IMR-90 (cell line): Measurements from ENCODE around the gene DNAJC30. TPM values are rescaled to one million over a fixed set of nuclear protein-coding genes. Genes with fewer than 3 reads are reported as not detected.
A peak's percentile ranks its signal among the peaks of the same experiment; 100 is the strongest.

Experiments used
- ATAC-seq: fragments of 200-7000 bp; cut with Tn5 transposase; 2 replicates; pipeline ENCODE4 v1.9.1; 2020; ENCODE audit warnings: low read depth, mild to moderate bottlenecking, moderate library complexity
- BruUV-seq: library from RNA; stranded (reverse); fragments of 400-500 nt; replicated peaks from 2 replicates; lab custom pipeline; 2021; lab: Mats Ljungman, UMichigan
- CTCF ChIA-PET: fragments of 300-600 bp; formaldehyde crosslinking; extraction: SDS; loops from one replicate; lab custom pipeline; 2021; ENCODE audit warnings: antibody characterized with exemption; lab: Yijun Ruan, JAX
- POLR2A ChIA-PET: fragments of 300-600 bp; sonication (Branson Sonifier 250); formaldehyde crosslinking; loops from one replicate; lab custom pipeline; 2022; ENCODE audit warnings: antibody characterized with exemption; ENCODE audit not compliant: unreplicated experiment; lab: Charles Lee
- DNase-seq: peaks from one replicate; pipeline ENCODE4 v3.0.0; 2013
- H2AFZ ChIP-seq: replicated peaks from 2 replicates; pipeline ENCODE3; 2013; ENCODE audit warnings: low read length, mild to moderate bottlenecking; ENCODE audit not compliant: poor library complexity
- H2AK5ac ChIP-seq: 2 replicates; pipeline ENCODE4 v1.6.1; 2013; ENCODE audit warnings: low read depth, low read length, inconsistent platforms
- H2AK9ac ChIP-seq: replicated peaks from 2 replicates; pipeline ENCODE3; 2013; ENCODE audit warnings: mild to moderate bottlenecking, low read depth, low read length, moderate library complexity; ENCODE audit not compliant: poor library complexity
- H2BK120ac ChIP-seq: 2 replicates; pipeline ENCODE4 v1.6.1; 2013; ENCODE audit warnings: low read depth, low read length, inconsistent platforms
- H2BK15ac ChIP-seq: 3 replicates; pipeline ENCODE4 v1.6.1; 2013; ENCODE audit warnings: low read depth, low read length, inconsistent platforms
- H2BK20ac ChIP-seq: 2 replicates; pipeline ENCODE4 v1.6.1; 2013; ENCODE audit warnings: low read depth, mild to moderate bottlenecking, inconsistent platforms, low read length, moderate library complexity
- H2BK5ac ChIP-seq: 2 replicates; pipeline ENCODE4 v1.6.1; 2013; ENCODE audit warnings: mild to moderate bottlenecking, low read depth, low read length, inconsistent platforms; ENCODE audit not compliant: poor library complexity, severe bottlenecking
- H3K14ac ChIP-seq: replicated peaks from 2 replicates; pipeline ENCODE4 v1.6.1; 2013; ENCODE audit warnings: low read depth, low read length, inconsistent platforms
- H3K18ac ChIP-seq: 2 replicates; pipeline ENCODE4 v1.6.1; 2013; ENCODE audit warnings: low read depth, low read length, control low read depth
- H3K23ac ChIP-seq: 2 replicates; pipeline ENCODE4 v1.6.1; 2013; ENCODE audit warnings: low read depth, low read length, inconsistent platforms
- H3K27ac ChIP-seq: 2 replicates; pipeline ENCODE4 v1.5.1; 2013; ENCODE audit warnings: mild to moderate bottlenecking, control low read depth, low read length; ENCODE audit not compliant: insufficient read depth
- H3K27me3 ChIP-seq: 2 replicates; pipeline ENCODE4 v1.6.1; 2013; ENCODE audit warnings: low read length; ENCODE audit not compliant: control insufficient read depth, insufficient read depth
- H3K36me3 ChIP-seq: 2 replicates; pipeline ENCODE4 v1.6.1; 2013; ENCODE audit warnings: low read length, mixed read lengths; ENCODE audit not compliant: control insufficient read depth, insufficient read depth
- H3K4ac ChIP-seq: 2 replicates; pipeline ENCODE4 v1.6.1; 2013; ENCODE audit warnings: low read depth, low read length, inconsistent platforms
- H3K4me1 ChIP-seq: 2 replicates; pipeline ENCODE4 v1.6.1; 2013; ENCODE audit warnings: low read length, mixed read lengths; ENCODE audit not compliant: control insufficient read depth, insufficient read depth
- H3K4me2 ChIP-seq: 2 replicates; pipeline ENCODE4 v1.6.1; 2013; ENCODE audit warnings: low read depth, mild to moderate bottlenecking, control low read depth, low read length, moderate library complexity
- H3K4me3 ChIP-seq: 2 replicates; pipeline ENCODE4 v1.5.1; 2013; ENCODE audit warnings: low read depth, mild to moderate bottlenecking, control low read depth, low read length, moderate library complexity; ENCODE audit not compliant: insufficient read depth
- H3K56ac ChIP-seq: 2 replicates; pipeline ENCODE4 v1.6.1; 2013; ENCODE audit warnings: low read length, inconsistent platforms; ENCODE audit not compliant: insufficient read depth; ENCODE audit errors: extremely low read depth
- H3K79me1 ChIP-seq, 2 experiments: 2 replicates each; pipeline ENCODE4 v1.6.1; 2013; ENCODE audit warnings: low read length in 2 of 2, inconsistent platforms in 1 of 2, low read depth in 1 of 2
- H3K9ac ChIP-seq: 2 replicates; pipeline ENCODE4 v1.6.1; 2013; ENCODE audit warnings: low read depth, low read length, control low read depth
- H3K9me1 ChIP-seq: 2 replicates; pipeline ENCODE4 v1.6.1; 2013; ENCODE audit warnings: low read length, inconsistent platforms; ENCODE audit not compliant: insufficient read depth
- H3K9me3 ChIP-seq: 2 replicates; pipeline ENCODE4 v1.6.1; 2013; ENCODE audit warnings: low read length; ENCODE audit not compliant: control insufficient read depth, insufficient read depth
- H4K20me1 ChIP-seq: 2 replicates; pipeline ENCODE4 v1.6.1; 2013; ENCODE audit warnings: low read length, inconsistent platforms; ENCODE audit not compliant: insufficient read depth
- H4K5ac ChIP-seq: 2 replicates; pipeline ENCODE4 v1.6.1; 2013; ENCODE audit warnings: mild to moderate bottlenecking, low read depth, low read length, control low read depth
- H4K8ac ChIP-seq, 2 experiments: 2 replicates each; pipeline ENCODE4 v1.6.1; 2013; ENCODE audit warnings: low read depth in 2 of 2, low read length in 2 of 2, control low read depth in 1 of 2, inconsistent platforms in 1 of 2
- H4K91ac ChIP-seq: 2 replicates; pipeline ENCODE4 v1.6.1; 2013; ENCODE audit warnings: low read depth, low read length, inconsistent platforms; ENCODE audit not compliant: insufficient read depth
- CHD1 ChIP-seq: IDR thresholded peaks from 2 replicates; pipeline ENCODE4 v1.6.1; 2012; ENCODE audit warnings: low read depth, low read length, improper control_type of control experiment
- ELK1 ChIP-seq: fragments of 150-350 bp; IDR thresholded peaks from 2 replicates; pipeline ENCODE4 v1.6.1; 2016; ENCODE audit warnings: low read depth, mild to moderate bottlenecking, low read length, moderate library complexity, borderline replicate concordance
- MAFK ChIP-seq: IDR thresholded peaks from 2 replicates; pipeline ENCODE4 v1.6.1; 2012; ENCODE audit warnings: low read depth, low read length, improper control_type of control experiment
- MAZ ChIP-seq: IDR thresholded peaks from 2 replicates; pipeline ENCODE4 v1.6.1; 2012; ENCODE audit warnings: low read depth, mild to moderate bottlenecking, low read length, improper control_type of control experiment, moderate library complexity, borderline replicate concordance
- NFE2L2 ChIP-seq: fragments of 150-350 bp; IDR thresholded peaks from 2 replicates; pipeline ENCODE4 v1.6.1; 2016; ENCODE audit warnings: low read depth, mild to moderate bottlenecking, low read length
- RCOR1 ChIP-seq: IDR thresholded peaks from 2 replicates; pipeline ENCODE4 v1.6.1; 2012; ENCODE audit warnings: mild to moderate bottlenecking, low read length, improper control_type of control experiment; ENCODE audit not compliant: insufficient replicate concordance
- RFX5 ChIP-seq: IDR thresholded peaks from 2 replicates; pipeline ENCODE4 v1.8.0; 2012; ENCODE audit warnings: low read depth, mild to moderate bottlenecking, low read length, moderate library complexity
- USF2 ChIP-seq: fragments of 150-350 bp; IDR thresholded peaks from 2 replicates; pipeline ENCODE4 v1.6.1; 2017; ENCODE audit warnings: mild to moderate bottlenecking, antibody characterized with exemption, low read length, low read depth
- WGBS, 2 experiments: methylation state at CpG; one replicate each; pipeline versions ENCODE4 v1.1.5 to v1.1.7; 2013; ENCODE audit warnings: missing lambda C conversion rate in 2 of 2; ENCODE audit not compliant: insufficient read length in 1 of 2; ENCODE audit errors: extremely low coverage in 2 of 2; 5-methylcytosine and 5-hydroxymethylcytosine counted together
- dilution Hi-C: fragments of 300-500 bp; cut with HindIII; formaldehyde crosslinking; loops from one replicate; pipeline ENCODE4 v1.14.3; 2018; ENCODE audit warnings: low sequenced_read_pairs; ENCODE audit not compliant: unreplicated experiment
- in situ Hi-C: fragments of 300-500 bp; cut with MboI; formaldehyde crosslinking; loops from 3 replicates; pipeline ENCODE4 v1.14.3; 2019; ENCODE audit warnings: low sequenced_read_pairs, inconsistent platforms, mixed read lengths
- intact Hi-C: fragments of 100-400 bp; cut with micrococcal nuclease; formaldehyde crosslinking; loops from 2 replicates; pipeline ENCODE4 v1.10.0; 2022
- polyA plus RNA-seq, 3 experiments: library from polyadenylated mRNA; depleted of rRNA; stranded (reverse); fragments of >200 nt; gene quantifications; 2 replicates each; pipeline ENCODE4 v1.2.3, GENCODE V29; 2012; ENCODE audit warnings: low replicate concordance in 1 of 3
- total RNA-seq: library from RNA; depleted of rRNA; stranded (reverse); fragments of >200 nt; gene quantifications from 2 replicates; pipeline ENCODE4 v1.2.3, GENCODE V29; 2012

DNAJC30 gene
- total and polyA plus RNA-seq, 2 of the 4 experiments (the other 2 are of a cell fraction) = 1.6 to 9.0 TPM

- CTCF ChIA-PET = no interaction called here
- H3K9me3 ChIP-seq = no peaks in the 10 kb centered on the region
- H4K91ac ChIP-seq = no peak overlapping the region
- peak overlapping the region; percentile 74 to 99 for H4K8ac ChIP-seq
- peak overlapping the region; percentile 84 for H2AK9ac ChIP-seq
- H3K56ac ChIP-seq = peak overlapping the region; percentile 38; the same call in 1 of the 2 replicates
- H3K9me1 ChIP-seq = peaks cover 7% of the 10 kb centered on the region; the same call in 1 of the 2 replicates
- DNase-seq (no peak), ATAC-seq (0 out of 2 replicates have a peak, but pooled peaks have one; percentile 1)
- dilution Hi-C loops (no loop called here), in situ Hi-C loops (no loop called here), intact Hi-C loops (loop anchor here (1.0 to 5.0 kb wide), 3 partner anchors 35 to 168 kb away; partner anchors contain the start of gene STX1A)
- H3K27ac ChIP-seq = peak overlapping the region; percentile 93
- peaks cover 13% of the 10 kb centered on the region for H3K4me1 ChIP-seq
- no peak overlapping the region; the same call in 1 of the 2 replicates for H3K18ac ChIP-seq
- peak overlapping the region; percentile 100 for H2AFZ ChIP-seq
- peaks cover 16% of the 10 kb centered on the region for H3K36me3 ChIP-seq
- H4K20me1 ChIP-seq = peaks cover 16% of the 10 kb centered on the region; the same call in 1 of the 2 replicates
- 0 out of 2 replicates have a peak overlapping the region, but pooled peaks have one; percentile 31 for H2AK5ac ChIP-seq
- H2BK120ac ChIP-seq = 0 out of 2 replicates have a peak overlapping the region, but pooled peaks have one; percentile 11
- TF ChIP-seq RCOR1 = no peak
- no peak for TF ChIP-seq MAZ
- no peak for TF ChIP-seq MAFK
- TF ChIP-seq CHD1 = no peak
- TF ChIP-seq NFE2L2 = no peak
- no peak for TF ChIP-seq USF2
- no peak for TF ChIP-seq ELK1
- no peak for TF ChIP-seq RFX5
- H3K23ac ChIP-seq = peak overlapping the region; percentile 92
- no peak overlapping the region for H2BK20ac ChIP-seq
- H2BK5ac ChIP-seq = peak overlapping the region; percentile 84
- POLR2A ChIA-PET = no interaction called here
- peak overlapping the region; percentile 98 for H4K5ac ChIP-seq
- H3K9ac ChIP-seq = peak overlapping the region; percentile 88
- BruUV-seq = no TSS peak
- no peak overlapping the region for H2BK15ac ChIP-seq
- 0 out of 2 replicates have a peak overlapping the region, but pooled peaks have one; percentile 90 for H3K14ac ChIP-seq
- H3K27me3 ChIP-seq = no peaks in the 10 kb centered on the region
- peak overlapping the region; percentile 96 for H3K4me3 ChIP-seq
- WGBS, 2 experiments = 2% methylated on average over 23 of the region's 33 CpGs; no CpG with 5 or more reads in 1 of the 2 experiments
- H3K4ac ChIP-seq = peak overlapping the region; percentile 83
- H3K4me2 ChIP-seq = peak overlapping the region; percentile 98
- peaks cover 59 to 87% of the 10 kb centered on the region in 2 experiments for H3K79me1 ChIP-seq
Observed at GRCh38 chr7:73682745-73683055, 553 bp downstream of the DNAJC30 start.
